ENCODE results near the gene DPF1. TPM values are rescaled to one million over a fixed set of nuclear protein-coding genes. Genes with fewer than 3 reads are reported as not detected.

The DPF1 gene
- total RNA-seq (not detected), total RNA-seq (0 to 0.73 (median 0.09) reads per million in 29 experiments)
- total RNA-seq (2013) = not detected

DNA sequence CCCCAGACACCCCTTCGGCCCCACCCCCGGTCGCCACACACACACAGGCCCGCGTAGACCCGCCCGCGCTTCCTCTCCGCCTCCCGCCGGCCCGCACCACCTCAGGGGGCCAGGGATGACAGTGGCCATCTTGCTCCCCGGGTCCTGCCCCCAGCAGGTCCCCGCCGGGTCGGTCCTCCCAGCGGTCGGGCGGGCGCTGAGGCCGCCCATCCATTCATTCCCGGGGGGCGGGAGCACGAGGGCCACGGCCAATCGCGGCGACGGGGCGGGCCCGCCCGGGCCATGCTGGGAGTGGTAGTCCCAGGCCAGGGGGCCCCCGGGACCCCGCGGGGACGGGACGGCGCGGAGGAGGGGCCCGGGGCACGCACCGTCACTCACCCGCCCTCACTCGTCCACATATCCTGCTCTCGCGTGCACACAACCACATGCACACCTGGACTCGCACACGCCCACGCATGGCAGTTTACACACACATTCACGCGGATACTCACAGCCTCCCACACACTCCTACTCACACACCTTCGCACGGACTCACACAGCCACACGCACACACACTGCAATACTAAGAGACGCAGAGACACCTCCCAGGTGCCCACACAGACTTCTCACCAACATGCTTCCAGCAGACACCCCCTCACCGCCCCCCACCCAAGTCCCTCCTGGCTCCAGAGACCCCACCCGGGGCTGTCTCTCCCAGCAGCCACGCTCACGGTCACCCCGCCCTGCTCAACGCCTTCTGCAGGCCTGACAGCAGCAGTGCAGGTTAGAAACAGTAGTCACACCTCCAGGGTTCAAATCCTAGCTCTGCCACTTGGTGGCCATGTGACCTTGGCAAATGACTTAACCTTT, at the start of gene DPF1:
DPF1 (minus strand) TSS at position 209 of the 849 bp plus-strand sequence; CDS start at position 129, 80 bp downstream.
- WGBS (ENCODE audit: insufficient coverage) = under 1% methylated on average over 57 of the region's 61 CpGs
- Mint-ChIP-seq H3K4me3 (peak within 1 kb of the TSS; percentile 43 to 80 (median 72)), H3K9me3 (no peaks in the 10 kb centered on the region), H3K27ac (no peak within 1 kb of the TSS), H3K4me1 (peaks cover 26 to 35% (median 31%) of the 10 kb centered on the region in 3 donors), H3K36me3 (no peaks in the 10 kb centered on the region), H3K27me3 (peaks cover 55 to 75% of the 10 kb centered on the region in 2 donors)
- H3K4me3 ChIP-seq (ENCODE audit: control insufficient read depth in 1 of 2, extremely low read depth in 1 of 2, low read length in 1 of 2) = peak within 1 kb of the TSS in 1 of 2 donors; percentile 52
- H3K9me3 ChIP-seq = no peaks in the 10 kb centered on the region
- no peaks in the 10 kb centered on the region for H3K36me3 ChIP-seq (ENCODE audit: control insufficient read depth in 2 of 2, extremely low read depth in 1 of 2, insufficient read depth in 1 of 2, low read length in 1 of 2)
- peak; percentile 71 to 89 (median 74) for ATAC-seq (replicated peaks in 1 of 4)
- CTCF ChIA-PET = interaction anchor here in 1 of 2 donors (1.2 kb wide), 1 partner anchor 322 kb away, joined by 3 read pairs; no protein-coding TSS in a partner anchor
- peaks cover 8 to 31% of the 10 kb centered on the region in 2 experiments for H3K4me1 ChIP-seq (ENCODE audit: control insufficient read depth in 1 of 2, extremely low read depth in 1 of 2, insufficient read depth in 2 of 2, low read length in 2 of 2)
- H3K27ac ChIP-seq (ENCODE audit: low read length) = no peak within 1 kb of the TSS
- DNase-seq = peak in 19 of 35 experiments; percentile 3 to 46 (median 21)
- POLR2A ChIA-PET = no interaction called here
- peaks cover 17 to 92% of the 10 kb centered on the region in 2 experiments for H3K27me3 ChIP-seq (replicated peaks in 1 of 2; ENCODE audit: control insufficient read depth in 2 of 2, extremely low read depth in 1 of 2, insufficient read depth in 2 of 2, low read length in 1 of 2)

DNA sequence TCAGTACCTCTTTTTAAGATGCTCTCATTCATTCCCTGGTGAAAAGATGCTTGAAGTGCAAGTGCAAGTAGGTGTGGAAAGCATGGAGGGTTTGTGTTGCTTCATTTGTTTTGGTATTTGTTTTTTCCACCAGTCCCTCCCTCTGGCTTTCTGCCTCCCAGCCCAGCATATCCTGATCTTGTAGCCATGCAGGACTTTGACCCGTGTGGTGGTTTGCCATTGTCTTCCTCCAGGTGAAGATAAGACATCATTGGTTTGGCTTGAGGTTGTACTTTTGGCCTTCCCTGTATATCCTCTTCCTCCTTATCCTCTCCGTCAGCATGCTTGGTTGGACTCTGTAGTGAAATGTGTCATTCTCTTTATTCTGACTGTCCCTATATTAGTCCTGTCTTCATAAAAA, 49.5 kb upstream of the DPF1 start:
- no peak for ATAC-seq (replicated peaks in 1 of 4)

DNA sequence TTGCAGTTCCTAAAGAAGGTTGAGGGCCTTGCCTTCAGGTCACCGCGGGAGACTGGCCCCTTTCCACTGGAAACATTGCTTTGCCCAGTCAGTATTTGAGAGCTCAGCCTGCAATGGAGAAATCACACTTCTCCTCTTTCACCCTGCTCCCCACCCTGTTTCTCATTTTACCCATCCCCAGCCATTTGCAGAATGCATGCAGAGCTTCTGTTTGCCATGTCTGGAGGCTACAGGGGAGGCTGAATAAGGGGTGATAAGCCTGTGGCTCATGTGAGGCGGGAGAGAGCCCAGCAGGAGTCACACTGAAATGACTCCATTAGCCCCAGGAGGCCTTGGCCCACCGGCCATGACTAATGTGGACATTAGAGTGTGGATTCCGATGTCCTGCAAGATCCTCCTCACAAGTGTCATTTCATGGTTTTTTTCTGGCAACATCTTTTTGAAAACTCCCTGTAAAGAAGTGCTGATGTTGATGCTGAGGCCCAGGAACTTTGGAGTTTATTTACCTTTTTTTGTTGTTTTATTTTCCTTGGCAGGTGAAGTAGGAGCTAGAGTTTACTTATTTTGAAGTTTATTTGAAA, 46.7 kb upstream of the DPF1 start:
- Mint-ChIP-seq H3K27ac (no peak overlapping the region), H3K9me3 (no peaks in the 10 kb centered on the region), H3K4me3 (no peak overlapping the region), H3K36me3 (peaks cover 6% of the 10 kb centered on the region), H3K27me3 (no peaks in the 10 kb centered on the region), H3K4me1 (peaks cover 16 to 22% (median 21%) of the 10 kb centered on the region in 3 donors)
- 93% methylated on average over 4 of the region's 5 CpGs for WGBS (ENCODE audit: insufficient coverage)
- ATAC-seq (replicated peaks in 1 of 4) (no peak), DNase-seq (no peak)
- peaks cover 0 to 2% of the 10 kb centered on the region in 2 experiments for H3K4me1 ChIP-seq (ENCODE audit: control insufficient read depth in 1 of 2, extremely low read depth in 1 of 2, insufficient read depth in 2 of 2, low read length in 2 of 2)
- no peaks in the 10 kb centered on the region for H3K27me3 ChIP-seq (replicated peaks in 1 of 2; ENCODE audit: control insufficient read depth in 2 of 2, extremely low read depth in 1 of 2, insufficient read depth in 2 of 2, low read length in 1 of 2)
- no peak overlapping the region for H3K27ac ChIP-seq (ENCODE audit: low read length)
- ChIA-PET POLR2A (no interaction called here), CTCF (interaction anchor here (0.5 to 0.6 kb wide), 2 partner anchors 36 to 64 kb away, joined by 5 read pairs; no protein-coding TSS in a partner anchor)
- no peak overlapping the region for H3K4me3 ChIP-seq (ENCODE audit: control insufficient read depth in 1 of 2, extremely low read depth in 1 of 2, low read length in 1 of 2)
- no peaks in the 10 kb centered on the region for H3K36me3 ChIP-seq (ENCODE audit: control insufficient read depth in 2 of 2, extremely low read depth in 1 of 2, insufficient read depth in 1 of 2, low read length in 1 of 2)
- H3K9me3 ChIP-seq = no peaks in the 10 kb centered on the region

More for the DNA sequence above, 49.5 kb upstream of the DPF1 start:
- Histone ChIP-seq H3K9me3 (no peaks in the 10 kb centered on the region), H3K27me3 (replicated peaks in 1 of 2; ENCODE audit: control insufficient read depth in 2 of 2, extremely low read depth in 1 of 2, insufficient read depth in 2 of 2, low read length in 1 of 2) (no peaks in the 10 kb centered on the region), H3K27ac (ENCODE audit: low read length) (no peak overlapping the region), H3K36me3 (ENCODE audit: control insufficient read depth in 2 of 2, extremely low read depth in 1 of 2, insufficient read depth in 1 of 2, low read length in 1 of 2) (no peaks in the 10 kb centered on the region), H3K4me3 (ENCODE audit: control insufficient read depth in 1 of 2, extremely low read depth in 1 of 2, low read length in 1 of 2) (no peak overlapping the region), H3K4me1 (ENCODE audit: control insufficient read depth in 1 of 2, extremely low read depth in 1 of 2, insufficient read depth in 2 of 2, low read length in 2 of 2) (no peaks in the 10 kb centered on the region)
- Mint-ChIP-seq H3K4me1 (peaks cover 0 to under 1% (median 0%) of the 10 kb centered on the region in 3 donors), H3K27me3 (no peaks in the 10 kb centered on the region), H3K27ac (no peak overlapping the region), H3K36me3 (peaks cover 6% of the 10 kb centered on the region), H3K9me3 (no peaks in the 10 kb centered on the region), H3K4me3 (no peak overlapping the region)
- CTCF ChIA-PET = no interaction called here
- no peak for DNase-seq
- POLR2A ChIA-PET = no interaction called here
- WGBS (ENCODE audit: insufficient coverage) = no CpG with 5 or more reads among the region's 2 CpGs

DNA sequence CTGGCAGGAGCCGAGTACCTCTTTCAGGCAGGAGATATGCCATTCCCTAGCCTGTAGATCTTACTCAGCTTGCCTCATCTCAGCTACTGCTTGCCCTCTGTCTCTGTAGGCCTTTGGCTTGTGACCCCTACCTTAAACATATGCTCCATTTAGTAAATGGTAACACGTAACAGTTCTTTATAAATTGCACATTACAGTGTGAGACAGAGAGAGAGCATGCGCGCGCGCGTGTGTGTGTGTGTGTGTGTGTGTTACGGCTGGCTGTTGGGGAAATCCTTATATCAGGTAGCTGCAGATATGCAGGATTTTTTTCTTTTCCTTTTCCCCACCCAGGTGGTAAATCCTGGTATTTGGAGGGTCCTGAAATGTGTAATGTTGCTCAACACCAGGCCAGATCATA, 44.5 kb upstream of the DPF1 start:
- no peaks in the 10 kb centered on the region for H3K9me3 ChIP-seq
- Mint-ChIP-seq H3K9me3 (no peaks in the 10 kb centered on the region), H3K4me3 (no peak overlapping the region), H3K4me1 (peaks cover 30 to 38% (median 35%) of the 10 kb centered on the region in 3 donors), H3K27me3 (peaks cover 0 to 2% of the 10 kb centered on the region in 2 donors), H3K27ac (peak overlapping the region in 1 of 2 donors; percentile 59), H3K36me3 (peaks cover 6% of the 10 kb centered on the region)
- no CpG with 5 or more reads among the region's 8 CpGs for WGBS (ENCODE audit: insufficient coverage)
- POLR2A ChIA-PET = no interaction called here
- H3K4me3 ChIP-seq (ENCODE audit: control insufficient read depth in 1 of 2, extremely low read depth in 1 of 2, low read length in 1 of 2) = no peak overlapping the region
- H3K4me1 ChIP-seq (ENCODE audit: control insufficient read depth in 1 of 2, extremely low read depth in 1 of 2, insufficient read depth in 2 of 2, low read length in 2 of 2) = peaks cover 3 to 21% of the 10 kb centered on the region in 2 experiments
- no peak for ATAC-seq (replicated peaks in 1 of 4)
- no peaks in the 10 kb centered on the region for H3K36me3 ChIP-seq (ENCODE audit: control insufficient read depth in 2 of 2, extremely low read depth in 1 of 2, insufficient read depth in 1 of 2, low read length in 1 of 2)
- CTCF ChIA-PET = interaction anchor here in 1 of 2 donors (0.6 kb wide), 1 partner anchor 28 kb away, joined by 3 read pairs; no protein-coding TSS in a partner anchor
- no peak overlapping the region for H3K27ac ChIP-seq (ENCODE audit: low read length)
- DNase-seq = no peak
- peaks cover 0 to 9% of the 10 kb centered on the region in 2 experiments for H3K27me3 ChIP-seq (replicated peaks in 1 of 2; ENCODE audit: control insufficient read depth in 2 of 2, extremely low read depth in 1 of 2, insufficient read depth in 2 of 2, low read length in 1 of 2)

- peaks cover 6% of the 10 kb centered on the region for H3K36me3 Mint-ChIP-seq
- H3K9me3 Mint-ChIP-seq = no peaks in the 10 kb centered on the region
- peaks cover 0 to 4% of the 10 kb centered on the region in 2 donors for H3K27me3 Mint-ChIP-seq
- Histone ChIP-seq H3K36me3 (ENCODE audit: control insufficient read depth in 2 of 2, extremely low read depth in 1 of 2, insufficient read depth in 1 of 2, low read length in 1 of 2) (no peaks in the 10 kb centered on the region), H3K4me3 (ENCODE audit: control insufficient read depth in 1 of 2, extremely low read depth in 1 of 2, low read length in 1 of 2) (no peak overlapping the region), H3K27ac (ENCODE audit: low read length) (no peak overlapping the region), H3K9me3 (no peaks in the 10 kb centered on the region), H3K27me3 (replicated peaks in 1 of 2; ENCODE audit: control insufficient read depth in 2 of 2, extremely low read depth in 1 of 2, insufficient read depth in 2 of 2, low read length in 1 of 2) (peaks cover 0 to 9% of the 10 kb centered on the region in 2 experiments), H3K4me1 (ENCODE audit: control insufficient read depth in 1 of 2, extremely low read depth in 1 of 2, insufficient read depth in 2 of 2, low read length in 2 of 2) (peaks cover 3 to 22% of the 10 kb centered on the region in 2 experiments)
- no peak overlapping the region for H3K4me3 Mint-ChIP-seq
- H3K4me1 Mint-ChIP-seq = peaks cover 32 to 40% (median 35%) of the 10 kb centered on the region in 3 donors
- POLR2A ChIA-PET = no interaction called here
- no peak for DNase-seq
- CTCF ChIA-PET = no interaction called here
- 76% methylated on average over 8 of the region's 12 CpGs for WGBS (ENCODE audit: insufficient coverage)
- no peak for ATAC-seq (replicated peaks in 1 of 4)
- peak overlapping the region in 1 of 2 donors; percentile 59 for H3K27ac Mint-ChIP-seq
Measured at GRCh38 chr19:38267761-38268483, 43.9 kb upstream of the DPF1 start.

Data from T-cell (primary cell).